HepG2 (cell line): Measurements from ENCODE around the gene SHISA9.

Source experiments
- KDM4B ChIP-seq: sonication (generic); formaldehyde crosslinking; IDR thresholded peaks from 2 replicates; pipeline ENCODE4 v1.4.0; 2020; ENCODE audit warnings: missing genetic modification reagents
- SP1 ChIP-seq, 2 experiments: fragments of 450-650 bp in 1 of 2; sonication (generic) in 1 of 2; formaldehyde crosslinking in 1 of 2; IDR thresholded peaks; 2 replicates each; pipeline versions ENCODE4 v1.4.0 to v1.6.1; 2016 to 2020; ENCODE audit warnings: missing genetic modification reagents in 1 of 2
- TF ChIP-seq, protein P1 (sequence below): sonication (generic); formaldehyde crosslinking; IDR thresholded peaks from 2 replicates; pipeline ENCODE4 v1.5.0; 2020; ENCODE audit warnings: mild to moderate bottlenecking, missing genetic modification reagents, moderate library complexity
- TF ChIP-seq, protein P2 (sequence below): sonication (generic); formaldehyde crosslinking; IDR thresholded peaks from 2 replicates; pipeline ENCODE4 v1.4.0; 2020; ENCODE audit warnings: missing genetic modification reagents

DNA sequence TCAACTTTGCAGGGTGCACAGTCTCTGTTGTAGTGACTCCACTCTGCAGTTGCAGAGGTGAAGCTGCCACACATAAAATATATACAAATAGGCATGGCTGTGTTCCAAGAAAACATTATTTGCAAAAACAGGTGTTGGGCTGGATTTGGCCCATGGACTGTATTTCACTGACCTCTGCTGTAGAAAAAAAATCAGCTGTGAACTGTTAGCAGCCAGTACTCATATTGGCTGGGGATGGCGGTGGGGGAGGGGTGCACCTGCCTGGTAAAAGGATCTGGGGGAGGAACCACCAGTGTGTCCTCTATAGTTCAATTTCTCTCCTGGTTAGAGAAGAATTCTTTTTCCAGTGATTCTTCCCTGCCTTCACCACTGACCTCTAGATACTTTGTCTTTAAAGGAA lies 50.0 kb downstream of the SHISA9 start:
- TF ChIP-seq, protein P1, sequence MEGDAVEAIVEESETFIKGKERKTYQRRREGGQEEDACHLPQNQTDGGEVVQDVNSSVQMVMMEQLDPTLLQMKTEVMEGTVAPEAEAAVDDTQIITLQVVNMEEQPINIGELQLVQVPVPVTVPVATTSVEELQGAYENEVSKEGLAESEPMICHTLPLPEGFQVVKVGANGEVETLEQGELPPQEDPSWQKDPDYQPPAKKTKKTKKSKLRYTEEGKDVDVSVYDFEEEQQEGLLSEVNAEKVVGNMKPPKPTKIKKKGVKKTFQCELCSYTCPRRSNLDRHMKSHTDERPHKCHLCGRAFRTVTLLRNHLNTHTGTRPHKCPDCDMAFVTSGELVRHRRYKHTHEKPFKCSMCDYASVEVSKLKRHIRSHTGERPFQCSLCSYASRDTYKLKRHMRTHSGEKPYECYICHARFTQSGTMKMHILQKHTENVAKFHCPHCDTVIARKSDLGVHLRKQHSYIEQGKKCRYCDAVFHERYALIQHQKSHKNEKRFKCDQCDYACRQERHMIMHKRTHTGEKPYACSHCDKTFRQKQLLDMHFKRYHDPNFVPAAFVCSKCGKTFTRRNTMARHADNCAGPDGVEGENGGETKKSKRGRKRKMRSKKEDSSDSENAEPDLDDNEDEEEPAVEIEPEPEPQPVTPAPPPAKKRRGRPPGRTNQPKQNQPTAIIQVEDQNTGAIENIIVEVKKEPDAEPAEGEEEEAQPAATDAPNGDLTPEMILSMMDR (CRISPR knock-in tag) = no peak
- TF ChIP-seq KDM4B (no peak), SP1 (IDR thresholded peaks at IDR 0.05) (no peak), SP1 (CRISPR knock-in tag; IDR thresholded peaks at IDR 0.05) (no peak)
- TF ChIP-seq, protein P2, sequence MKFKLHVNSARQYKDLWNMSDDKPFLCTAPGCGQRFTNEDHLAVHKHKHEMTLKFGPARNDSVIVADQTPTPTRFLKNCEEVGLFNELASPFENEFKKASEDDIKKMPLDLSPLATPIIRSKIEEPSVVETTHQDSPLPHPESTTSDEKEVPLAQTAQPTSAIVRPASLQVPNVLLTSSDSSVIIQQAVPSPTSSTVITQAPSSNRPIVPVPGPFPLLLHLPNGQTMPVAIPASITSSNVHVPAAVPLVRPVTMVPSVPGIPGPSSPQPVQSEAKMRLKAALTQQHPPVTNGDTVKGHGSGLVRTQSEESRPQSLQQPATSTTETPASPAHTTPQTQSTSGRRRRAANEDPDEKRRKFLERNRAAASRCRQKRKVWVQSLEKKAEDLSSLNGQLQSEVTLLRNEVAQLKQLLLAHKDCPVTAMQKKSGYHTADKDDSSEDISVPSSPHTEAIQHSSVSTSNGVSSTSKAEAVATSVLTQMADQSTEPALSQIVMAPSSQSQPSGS = no peak
